Measurements from ENCODE around the gene IZUMO1. TPM values are rescaled to one million over a fixed set of nuclear protein-coding genes. Genes with fewer than 3 reads are reported as not detected.

IZUMO1 gene
- total and polyA plus RNA-seq, 2 of the 4 experiments (the other 2 are of a cell fraction), result not detected

GRCh38 chr19:48716562-48717291, 30.0 kb downstream of the IZUMO1 start:
- Histone ChIP-seq H2AK5ac (ENCODE audit: low read depth, low read length) (peak overlapping the region; percentile 91), H3K9ac (ENCODE audit: low read depth, low read length) (peak overlapping the region; percentile 34; the same call in 1 of the 2 replicates), H3K4me3 (ENCODE audit: insufficient read depth, low read depth, low read length) (peak overlapping the region; percentile 8; the same call in 1 of the 2 replicates), H3K4ac (ENCODE audit: low read depth, low read length) (peak overlapping the region; percentile 91), H2AK9ac (replicated peaks; ENCODE audit: low read depth, low read length, poor library complexity) (peak overlapping the region; percentile 97), H3K79me1 (ENCODE audit: low read depth in 1 of 2, low read length in 2 of 2) (peaks cover 6 to 32% of the 10 kb centered on the region in 2 experiments; a peak in 3 of 4 replicates), H3K4me1 (ENCODE audit: control insufficient read depth, insufficient read depth, low read length) (peaks cover 15% of the 10 kb centered on the region), H4K5ac (ENCODE audit: low read depth, low read length) (peak overlapping the region; percentile 78), H3K14ac (replicated peaks; ENCODE audit: low read depth, low read length) (peak overlapping the region; percentile 86), H3K56ac (ENCODE audit: extremely low read depth, insufficient read depth, low read length) (peak overlapping the region; percentile 47; the same call in 1 of the 2 replicates), H4K8ac (ENCODE audit: low read depth in 2 of 2, low read length in 2 of 2) (peak overlapping the region; percentile 89), H4K20me1 (ENCODE audit: insufficient read depth, low read length) (no peaks in the 10 kb centered on the region), H3K23ac (ENCODE audit: low read depth, low read length) (peak overlapping the region; percentile 61), H2BK20ac (ENCODE audit: low read depth, low read length) (peak overlapping the region; percentile 59), H2BK120ac (ENCODE audit: low read depth, low read length) (peak overlapping the region; percentile 75), H3K36me3 (ENCODE audit: control insufficient read depth, insufficient read depth, low read length) (no peaks in the 10 kb centered on the region), H3K4me2 (ENCODE audit: low read depth, low read length) (peak overlapping the region; percentile 51), H3K9me3 (ENCODE audit: control insufficient read depth, insufficient read depth, low read length) (no peaks in the 10 kb centered on the region), H3K27me3 (ENCODE audit: control insufficient read depth, insufficient read depth, low read length) (no peaks in the 10 kb centered on the region), H2AFZ (replicated peaks; ENCODE audit: low read length, poor library complexity) (peak overlapping the region; percentile 92), H4K91ac (ENCODE audit: insufficient read depth, low read depth, low read length) (peak overlapping the region; percentile 66), H3K18ac (ENCODE audit: low read depth, low read length) (0 out of 2 replicates have a peak overlapping the region, but pooled peaks have one; percentile 2), H2BK15ac (ENCODE audit: low read depth, low read length) (peak overlapping the region; percentile 80; the same call in 2 of the 3 replicates), H2BK5ac (ENCODE audit: low read depth, low read length, poor library complexity, severe bottlenecking) (peak overlapping the region; percentile 36), H3K27ac (ENCODE audit: insufficient read depth, low read length) (peak overlapping the region; percentile 52), H3K9me1 (ENCODE audit: insufficient read depth, low read length) (peaks cover 7% of the 10 kb centered on the region; the same call in 1 of the 2 replicates)
- ATAC-seq (ENCODE audit: low read depth) (no peak), DNase-seq (peak; percentile 52)
- in situ Hi-C loops (cut with MboI; ENCODE audit: low sequenced_read_pairs), result no loop called here
- dilution Hi-C loops (cut with HindIII; ENCODE audit: low sequenced_read_pairs, unreplicated experiment), result no loop called here
- no TSS peak for BruUV-seq (replicated peaks)
- TF ChIP-seq MAFK (IDR thresholded peaks at IDR 0.05; ENCODE audit: low read depth, low read length) (0 out of 2 replicates have a peak, but pooled peaks have one; percentile 35), CTCF (conservative IDR thresholded peaks at IDR 0.05; ENCODE audit: low read depth, low read length) (no peak), MAZ (IDR thresholded peaks at IDR 0.05; ENCODE audit: borderline replicate concordance, low read depth, low read length) (peak; percentile 30; the same call in 1 of the 2 replicates)
- WGBS, 2 experiments (ENCODE audit: extremely low coverage in 2 of 2, insufficient read length in 1 of 2), result 3% methylated on average over 14 of the region's 24 CpGs; no CpG with 5 or more reads in 1 of the 2 experiments
- CTCF ChIA-PET, result interaction anchor here (0.7 to 1.5 kb wide), 3 partner anchors 41 to 277 kb away, joined by 3 read pairs; partner anchors contain the start of genes GYS1 and RUVBL2
- POLR2A ChIA-PET (ENCODE audit: unreplicated experiment), result interaction anchor here (0.6 kb wide), 3 partner anchors 9 to 216 kb away, joined by 3 to 4 read pairs (median 3); no protein-coding TSS in a partner anchor
- intact Hi-C loops (cut with micrococcal nuclease), result no loop called here
